ENCODE data around the gene BPIFA1. TPM values are rescaled to one million over a fixed set of nuclear protein-coding genes. Genes with fewer than 3 reads are reported as not detected.

The BPIFA1 gene
- total RNA-seq, 2 donors from 2014 or later: not detected

GRCh38 chr20:33284284-33284683, 48.5 kb downstream of the BPIFA1 start:
- WGBS: 64% methylated on average over 4 of the region's 4 CpGs
- H3K36me3 ChIP-seq: no peaks in the 10 kb centered on the region
- H3K4me1 ChIP-seq (replicated peaks): no peaks in the 10 kb centered on the region
- H3K9me3 ChIP-seq: no peaks in the 10 kb centered on the region
- intact Hi-C loops (cut with DNase I): no loop called here
- no peak overlapping the region for H3K27ac ChIP-seq
- H3K4me3 ChIP-seq: no peak overlapping the region
- no peaks in the 10 kb centered on the region for H3K27me3 ChIP-seq (replicated peaks; ENCODE audit: insufficient read depth)
- DNase-seq (ENCODE audit: low spot score): no peak
- TF ChIP-seq, protein P1, sequence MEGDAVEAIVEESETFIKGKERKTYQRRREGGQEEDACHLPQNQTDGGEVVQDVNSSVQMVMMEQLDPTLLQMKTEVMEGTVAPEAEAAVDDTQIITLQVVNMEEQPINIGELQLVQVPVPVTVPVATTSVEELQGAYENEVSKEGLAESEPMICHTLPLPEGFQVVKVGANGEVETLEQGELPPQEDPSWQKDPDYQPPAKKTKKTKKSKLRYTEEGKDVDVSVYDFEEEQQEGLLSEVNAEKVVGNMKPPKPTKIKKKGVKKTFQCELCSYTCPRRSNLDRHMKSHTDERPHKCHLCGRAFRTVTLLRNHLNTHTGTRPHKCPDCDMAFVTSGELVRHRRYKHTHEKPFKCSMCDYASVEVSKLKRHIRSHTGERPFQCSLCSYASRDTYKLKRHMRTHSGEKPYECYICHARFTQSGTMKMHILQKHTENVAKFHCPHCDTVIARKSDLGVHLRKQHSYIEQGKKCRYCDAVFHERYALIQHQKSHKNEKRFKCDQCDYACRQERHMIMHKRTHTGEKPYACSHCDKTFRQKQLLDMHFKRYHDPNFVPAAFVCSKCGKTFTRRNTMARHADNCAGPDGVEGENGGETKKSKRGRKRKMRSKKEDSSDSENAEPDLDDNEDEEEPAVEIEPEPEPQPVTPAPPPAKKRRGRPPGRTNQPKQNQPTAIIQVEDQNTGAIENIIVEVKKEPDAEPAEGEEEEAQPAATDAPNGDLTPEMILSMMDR (IDR thresholded peaks at IDR 0.05): no peak
- TF ChIP-seq POLR2AphosphoS5 (IDR thresholded peaks at IDR 0.05): no peak
- no peak for TF ChIP-seq POLR2A (IDR thresholded peaks at IDR 0.05)

GRCh38 chr20:33284937-33285336, 49.1 kb downstream of the BPIFA1 start:
- WGBS: 74% methylated on average over 2 of the region's 2 CpGs
- no peak overlapping the region for H3K27ac ChIP-seq
- TF ChIP-seq POLR2AphosphoS5 (IDR thresholded peaks at IDR 0.05) (no peak), POLR2A (IDR thresholded peaks at IDR 0.05) (no peak)
- TF ChIP-seq, protein P1 (IDR thresholded peaks at IDR 0.05): no peak
- DNase-seq (ENCODE audit: low spot score): no peak
- H3K4me3 ChIP-seq: no peak overlapping the region
- no peaks in the 10 kb centered on the region for H3K9me3 ChIP-seq
- H3K4me1 ChIP-seq (replicated peaks): no peaks in the 10 kb centered on the region
- H3K36me3 ChIP-seq: no peaks in the 10 kb centered on the region
- H3K27me3 ChIP-seq (replicated peaks; ENCODE audit: insufficient read depth): no peaks in the 10 kb centered on the region
- intact Hi-C loops (cut with DNase I): no loop called here

- intact Hi-C loops (cut with DNase I): no loop called here
- no peaks in the 10 kb centered on the region for H3K27me3 ChIP-seq (replicated peaks; ENCODE audit: insufficient read depth)
- no peaks in the 10 kb centered on the region for H3K9me3 ChIP-seq
- H3K36me3 ChIP-seq: no peaks in the 10 kb centered on the region
- H3K4me1 ChIP-seq (replicated peaks): no peaks in the 10 kb centered on the region
- H3K27ac ChIP-seq: no peak overlapping the region
- H3K4me3 ChIP-seq: no peak overlapping the region
- TF ChIP-seq, protein P1 (IDR thresholded peaks at IDR 0.05): no peak
- TF ChIP-seq POLR2AphosphoS5 (IDR thresholded peaks at IDR 0.05) (no peak), POLR2A (IDR thresholded peaks at IDR 0.05) (no peak)
- WGBS: 57% methylated on average over 10 of the region's 10 CpGs
- no peak for DNase-seq (ENCODE audit: low spot score)
These were observed 50.2 kb downstream of the BPIFA1 start for GRCh38 chr20:33285861-33286495.

DNA sequence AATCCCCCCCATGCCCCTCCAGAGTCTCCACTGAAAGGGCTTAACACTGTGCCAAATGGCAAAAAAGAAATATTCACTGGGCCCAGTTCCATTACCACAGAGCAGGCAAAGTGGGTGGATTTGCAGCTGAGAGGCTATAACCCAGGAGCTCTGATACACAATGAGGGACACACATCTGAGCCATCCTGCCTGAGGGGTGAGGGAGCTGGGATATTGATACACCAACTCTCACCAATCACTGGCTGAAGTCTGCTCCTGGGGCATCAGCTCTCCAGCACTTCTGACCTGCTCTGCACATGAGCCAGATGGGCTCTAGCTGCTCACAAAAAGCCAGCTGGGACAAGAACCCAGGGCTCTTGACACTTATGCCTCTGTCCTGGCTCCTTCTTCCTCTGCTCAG, 52.1 kb downstream of the BPIFA1 start:
- intact Hi-C loops (cut with DNase I): no loop called here
- Histone ChIP-seq H3K27ac (no peak overlapping the region), H3K27me3 (replicated peaks; ENCODE audit: insufficient read depth) (no peaks in the 10 kb centered on the region), H3K4me1 (replicated peaks) (no peaks in the 10 kb centered on the region), H3K36me3 (no peaks in the 10 kb centered on the region), H3K4me3 (no peak overlapping the region), H3K9me3 (no peaks in the 10 kb centered on the region)
- TF ChIP-seq, protein P1 (IDR thresholded peaks at IDR 0.05): no peak
- TF ChIP-seq POLR2A (IDR thresholded peaks at IDR 0.05) (no peak), POLR2AphosphoS5 (IDR thresholded peaks at IDR 0.05) (no peak)
- DNase-seq (ENCODE audit: low spot score): no peak

DNA sequence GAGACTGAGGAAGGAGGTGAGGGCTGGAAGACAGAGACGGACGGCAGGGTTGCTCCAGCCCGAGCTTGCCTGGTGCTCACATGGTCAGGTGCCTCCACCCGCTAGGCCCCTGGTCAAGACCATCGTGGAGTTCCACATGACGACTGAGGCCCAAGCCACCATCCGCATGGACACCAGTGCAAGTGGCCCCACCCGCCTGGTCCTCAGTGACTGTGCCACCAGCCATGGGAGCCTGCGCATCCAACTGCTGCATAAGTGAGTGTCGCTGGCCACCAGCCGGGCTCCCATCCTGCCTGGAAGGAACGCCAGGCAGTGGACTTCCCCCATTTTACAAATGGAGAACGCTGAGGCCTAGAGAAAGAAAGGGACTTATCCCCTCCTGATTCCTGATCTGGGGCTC, 55.1 kb downstream of the BPIFA1 start:
- intact Hi-C loops (cut with DNase I): no loop called here
- no peaks in the 10 kb centered on the region for H3K4me1 ChIP-seq (replicated peaks)
- no peaks in the 10 kb centered on the region for H3K36me3 ChIP-seq
- no peak overlapping the region for H3K27ac ChIP-seq
- H3K27me3 ChIP-seq (replicated peaks; ENCODE audit: insufficient read depth): no peaks in the 10 kb centered on the region
- TF ChIP-seq POLR2A (IDR thresholded peaks at IDR 0.05) (no peak), POLR2AphosphoS5 (IDR thresholded peaks at IDR 0.05) (no peak)
- TF ChIP-seq, protein P1 (IDR thresholded peaks at IDR 0.05): no peak
- 93% methylated on average over 13 of the region's 13 CpGs for WGBS
- no peak for DNase-seq (ENCODE audit: low spot score)
- H3K9me3 ChIP-seq: no peaks in the 10 kb centered on the region
- no peak overlapping the region for H3K4me3 ChIP-seq
